ENCODE measurements around the gene CFAP74.
"Not testable (repeated sequence)": the region's sequence is repeated elsewhere in the genome, so short reads cannot be mapped to it uniquely, and the experiment has no call there.

Gene CFAP74

DNA sequence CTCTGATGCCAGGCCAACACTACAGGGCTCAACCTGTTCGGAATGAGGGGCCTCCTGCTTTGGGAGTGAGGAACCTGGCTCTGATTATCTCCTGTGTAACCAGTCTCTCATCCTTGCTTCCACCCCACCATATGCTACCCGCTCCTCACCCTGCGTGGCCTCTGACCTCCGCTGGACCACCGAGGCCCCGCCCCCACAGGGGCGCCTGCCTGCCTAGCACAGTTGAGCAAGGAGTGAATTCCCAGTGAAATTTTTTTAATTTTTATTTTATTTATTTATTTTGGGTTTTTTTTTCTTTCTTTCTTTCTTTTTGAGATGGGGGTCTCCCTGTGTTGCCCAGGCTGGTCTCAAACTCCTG lies 110.8 kb downstream of the CFAP74 start:
- DNase-seq = no peak

DNA sequence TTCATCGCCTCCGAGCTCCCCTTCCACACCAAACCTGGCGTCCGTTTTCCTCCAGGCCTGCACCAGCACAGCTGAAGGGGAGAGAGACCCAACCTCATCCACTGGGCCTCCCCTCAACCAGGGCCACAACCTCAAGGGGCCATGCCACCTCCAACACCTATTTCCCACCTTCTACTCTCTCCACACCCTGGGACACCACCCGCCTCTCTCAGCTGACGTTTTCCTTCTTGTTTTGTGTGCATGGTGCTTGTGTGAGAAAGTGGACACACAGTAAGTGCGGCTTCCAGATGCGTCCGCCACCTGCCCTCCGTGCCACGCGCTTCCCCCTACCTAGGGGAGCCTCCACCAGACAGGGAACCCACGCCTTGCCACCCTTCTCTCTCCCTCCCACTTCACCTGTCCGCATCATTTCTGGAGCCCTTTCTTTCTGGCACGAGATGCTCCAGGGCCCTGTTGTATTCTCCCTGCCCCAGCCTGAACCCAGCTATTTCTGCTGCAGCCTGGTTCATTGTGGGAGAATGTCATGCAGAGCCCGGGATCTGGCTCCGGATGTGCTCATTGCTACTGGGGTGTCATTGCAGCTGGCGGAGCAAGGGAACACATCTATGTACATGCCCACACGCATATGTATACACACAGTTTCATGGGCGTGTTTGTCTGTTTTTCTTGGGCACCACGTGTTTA lies 111.4 kb downstream of the CFAP74 start:
- DNase-seq = no peak

DNA sequence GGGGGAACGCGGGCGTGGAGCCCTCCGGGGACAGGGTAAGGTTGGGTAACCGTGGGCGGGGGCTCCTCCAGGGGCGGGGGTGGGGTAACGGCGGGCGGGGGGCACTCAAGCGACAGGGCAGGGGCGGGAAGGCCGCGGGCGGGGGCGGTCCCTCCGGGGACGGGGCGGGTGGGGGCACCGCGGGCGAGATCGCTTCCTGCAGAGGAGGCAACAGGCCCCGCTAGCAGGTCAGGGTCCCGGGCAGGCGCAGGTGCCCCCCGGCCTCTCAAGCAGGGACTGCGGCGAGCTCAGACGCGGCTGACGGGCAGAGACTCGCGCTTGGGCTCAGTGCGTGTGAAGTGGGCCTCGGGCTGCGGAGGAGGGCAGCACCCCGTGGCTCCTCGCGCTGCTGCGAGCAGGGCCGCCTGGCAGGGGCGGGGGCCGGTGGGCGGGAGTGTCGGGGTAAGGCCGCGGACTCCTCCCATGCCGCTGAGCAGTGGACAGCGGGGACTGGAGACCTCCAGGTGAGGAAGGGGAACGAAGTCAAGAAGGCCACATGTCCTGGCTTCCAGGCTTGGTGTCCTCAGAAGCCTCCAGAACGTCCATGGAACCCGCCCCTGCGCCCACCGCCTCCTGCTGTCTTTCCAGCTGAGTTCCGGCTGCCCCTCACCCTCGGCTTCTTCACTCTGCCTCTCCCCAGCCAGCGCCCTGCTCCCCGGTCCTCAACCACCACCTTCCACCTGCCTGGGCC lies 112.1 kb downstream of the CFAP74 start:
- DNase-seq = peak; percentile 83

DNA sequence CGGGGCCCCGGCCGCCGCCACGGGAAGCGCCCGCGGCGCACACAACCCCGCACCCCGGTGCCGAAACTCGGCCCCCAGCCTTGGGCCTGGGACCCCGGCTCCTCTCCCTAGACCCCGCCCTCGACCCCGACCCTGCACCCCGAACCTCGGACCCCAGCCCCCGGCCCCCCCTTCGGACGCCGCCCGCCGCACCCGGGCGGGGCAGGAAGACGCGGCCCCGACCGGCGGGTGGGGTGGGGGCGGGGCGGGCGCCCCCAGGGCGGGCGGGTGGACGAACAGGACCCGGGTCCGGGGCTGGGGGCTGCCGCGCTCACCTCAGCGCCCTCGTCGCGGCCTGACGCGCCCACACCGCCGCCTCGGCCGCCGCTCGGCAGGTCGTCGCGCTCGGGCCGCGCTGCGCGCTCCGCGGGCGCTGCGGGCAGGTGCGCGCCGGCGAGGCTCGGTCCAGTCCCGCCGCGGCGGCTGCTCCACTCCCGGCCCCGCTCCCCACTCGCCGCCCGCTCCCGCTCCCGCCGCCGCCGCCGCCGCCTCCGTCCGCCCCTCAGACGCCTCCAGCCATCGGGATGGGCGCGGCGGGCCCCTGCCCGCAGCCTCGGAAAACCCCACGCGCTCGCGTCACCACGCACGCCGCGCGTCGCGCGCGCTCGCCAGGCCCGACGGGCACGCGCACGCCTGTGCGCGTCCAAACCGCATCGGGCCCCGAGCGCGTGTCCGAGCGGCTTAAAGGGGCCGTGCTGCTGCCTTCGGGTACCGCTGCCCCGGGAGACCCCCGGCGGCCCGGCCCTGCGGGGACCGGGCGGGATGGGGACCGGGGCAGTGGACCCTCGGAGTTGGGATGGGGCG lies 112.9 kb downstream of the CFAP74 start, which contains the start of gene GNB1:
GNB1 (minus strand) TSS at position 582 of the 843 bp plus-strand sequence. CDS start 65,634 bp downstream, outside the sequence.
- peak; percentile 83 for DNase-seq

DNA sequence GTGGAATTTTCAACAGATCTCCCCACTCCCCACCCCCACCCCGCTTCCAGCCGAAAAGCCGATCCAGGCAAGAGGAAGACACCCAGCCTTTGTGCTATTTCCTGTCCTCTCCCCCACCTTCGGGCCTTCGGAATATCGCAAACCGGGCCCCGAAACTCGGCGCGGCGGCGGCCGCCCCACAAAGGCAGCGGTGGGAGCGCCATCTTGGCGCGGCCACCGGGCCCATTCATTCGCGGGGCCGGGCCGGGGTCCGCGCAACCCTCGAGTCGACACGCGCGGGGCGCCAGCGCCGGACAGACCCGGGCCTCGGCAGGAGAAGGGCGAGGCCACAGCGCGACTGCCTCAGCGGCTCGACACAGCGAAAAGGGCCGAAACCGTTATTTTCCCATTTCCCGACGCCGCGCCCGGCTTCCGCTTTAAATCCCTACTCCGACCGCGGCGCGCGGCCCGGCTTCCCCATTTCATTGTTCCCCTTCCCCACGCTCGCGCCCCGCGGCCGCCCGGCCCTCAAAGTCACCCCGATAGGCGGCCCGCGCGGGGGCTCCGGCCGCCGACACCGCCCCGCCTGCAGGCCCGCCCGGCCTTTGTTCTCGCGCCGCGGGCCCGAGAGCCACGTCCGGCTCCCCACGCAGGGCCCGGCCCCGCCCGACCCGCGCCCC lies 113.6 kb downstream of the CFAP74 start:
- peak; percentile 52 for DNase-seq

DNA sequence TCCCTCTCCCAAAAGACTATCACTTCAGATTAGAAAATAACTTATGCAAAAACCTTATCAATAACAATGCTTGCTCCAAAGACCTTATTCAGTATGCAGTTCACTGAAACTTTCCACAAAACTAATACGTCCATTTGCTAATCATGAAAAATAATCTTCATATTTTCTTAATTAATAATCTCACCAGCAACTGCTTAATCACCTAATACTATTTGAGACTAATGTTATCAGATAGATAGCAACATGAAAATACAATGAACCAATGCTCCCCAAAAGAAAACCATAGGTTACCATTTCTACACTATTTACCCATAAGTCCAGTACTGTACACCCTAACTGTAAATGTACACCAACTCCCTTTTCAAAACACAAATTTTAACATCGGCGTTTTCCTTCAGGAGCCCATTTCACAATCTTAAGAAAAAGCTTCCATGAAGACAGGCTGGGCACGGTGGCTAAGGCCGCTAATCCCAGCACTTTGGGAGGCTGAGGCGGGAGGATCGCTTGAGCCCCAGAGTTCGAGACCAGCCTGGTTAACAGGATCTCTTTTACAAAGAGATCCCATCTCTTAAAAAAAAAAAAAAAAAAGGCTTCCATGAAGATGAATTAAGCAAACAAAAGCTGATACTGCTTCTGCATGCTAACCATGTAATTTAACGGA lies 114.4 kb downstream of the CFAP74 start:
- DNase-seq = no peak

DNA sequence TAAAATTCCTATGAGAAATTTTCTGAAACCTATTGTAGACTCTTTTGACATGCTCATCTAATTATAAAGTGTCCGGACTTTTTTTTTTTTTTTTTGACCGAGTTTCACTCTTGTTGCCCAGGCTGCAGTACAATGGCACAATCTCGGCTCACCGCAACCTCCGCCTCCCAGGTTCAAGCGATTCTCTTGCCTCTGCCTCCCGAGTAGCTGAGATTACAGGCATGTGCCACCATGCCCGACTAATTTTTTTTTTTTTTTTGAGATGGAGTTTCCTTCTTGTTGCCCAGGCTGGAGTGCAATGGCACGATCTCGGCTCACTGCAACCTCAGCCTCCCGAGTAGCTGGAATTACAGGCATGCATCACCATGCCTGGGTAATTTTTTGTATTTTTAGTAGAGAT lies 119.7 kb downstream of the CFAP74 start:
- not testable (repeated sequence) for DNase-seq

DNA sequence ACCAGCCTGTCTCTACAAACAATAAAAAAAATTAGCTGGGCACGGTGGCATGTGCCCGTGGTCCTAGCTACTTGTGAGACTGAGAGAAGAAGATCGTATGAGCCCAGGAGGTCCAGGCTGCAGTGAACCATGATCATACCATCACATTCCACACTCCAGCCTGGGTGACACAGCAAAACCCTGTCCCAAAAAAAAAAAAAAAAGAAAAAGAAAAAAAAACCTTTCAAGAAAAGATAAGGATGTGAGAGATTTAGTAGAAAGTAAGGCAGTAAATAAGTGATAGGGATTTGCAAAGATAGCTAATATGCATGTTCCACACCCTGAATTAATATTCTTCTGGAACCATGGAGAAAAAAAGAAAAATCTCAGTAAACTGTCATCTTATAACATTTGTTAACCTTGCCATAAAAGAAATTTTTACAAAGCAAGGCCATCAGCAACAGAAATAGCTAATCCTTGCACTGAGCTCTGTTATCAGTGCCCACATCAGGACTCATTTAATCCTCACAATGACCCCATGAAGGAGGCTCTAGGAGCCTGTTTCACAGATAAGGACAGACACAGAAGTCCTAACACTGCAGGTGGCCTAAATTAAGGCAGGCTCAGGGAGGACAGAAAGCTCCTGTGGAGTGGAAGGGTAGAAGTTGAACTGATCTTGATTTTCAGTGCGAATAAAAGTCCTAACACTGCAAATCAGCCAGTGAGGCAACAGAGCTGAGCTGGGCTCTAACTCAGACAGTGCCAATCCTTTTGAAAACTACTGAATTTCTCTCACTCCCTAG lies 120.3 kb downstream of the CFAP74 start:
- no peak for DNase-seq

DNA sequence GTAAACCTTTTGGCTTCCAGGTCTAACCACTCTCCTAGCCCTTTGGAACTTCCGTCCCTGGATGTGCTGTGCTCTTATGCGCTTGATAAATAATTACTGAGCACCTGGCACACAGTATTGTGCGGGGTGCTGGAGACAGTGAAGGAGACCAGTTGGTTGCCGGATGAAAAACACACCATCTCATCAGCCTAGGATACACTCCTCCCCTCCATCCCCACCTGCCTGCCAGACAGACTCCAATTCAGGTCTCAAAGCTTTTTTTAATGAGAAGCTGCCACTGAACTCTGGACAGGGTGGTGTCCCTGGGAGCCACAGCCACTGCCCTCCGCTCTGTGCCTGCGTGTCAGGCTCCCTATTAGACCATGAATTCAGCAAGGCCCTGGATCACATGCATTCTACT lies 121.9 kb downstream of the CFAP74 start:
- DNase-seq = no peak

DNA sequence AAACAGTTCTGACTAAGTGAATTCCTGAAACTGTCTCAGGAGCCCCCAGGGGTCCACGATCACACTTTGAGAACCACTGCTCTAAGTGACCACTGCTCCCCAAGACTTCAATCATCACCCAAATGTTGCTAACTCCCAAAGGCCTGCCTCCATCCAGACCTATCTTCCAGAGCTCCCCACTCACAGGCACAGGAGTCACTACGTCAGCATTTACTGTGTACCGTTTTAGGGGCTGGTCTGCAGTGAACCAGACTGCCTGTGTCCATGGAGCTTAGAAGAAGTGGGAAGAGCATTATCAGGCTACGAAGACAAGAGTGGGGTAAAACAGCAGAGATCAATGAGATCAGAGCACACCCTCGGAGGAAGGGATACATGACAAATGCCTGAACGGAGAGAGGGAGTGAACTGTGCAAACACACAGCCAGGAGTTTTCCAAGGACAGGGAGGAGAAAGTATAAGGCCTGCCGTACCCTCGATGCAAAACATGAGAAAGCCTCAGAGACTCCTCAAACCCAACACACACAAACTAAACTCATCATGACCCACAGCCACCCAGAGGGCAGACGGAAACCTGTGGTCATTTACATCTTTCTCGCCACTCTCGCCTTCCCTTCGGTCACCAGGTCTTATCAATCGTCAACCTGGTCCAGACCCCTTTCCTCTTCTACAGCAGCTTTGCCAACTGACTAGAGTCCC lies 122.8 kb downstream of the CFAP74 start:
- DNase-seq = no peak

DNA sequence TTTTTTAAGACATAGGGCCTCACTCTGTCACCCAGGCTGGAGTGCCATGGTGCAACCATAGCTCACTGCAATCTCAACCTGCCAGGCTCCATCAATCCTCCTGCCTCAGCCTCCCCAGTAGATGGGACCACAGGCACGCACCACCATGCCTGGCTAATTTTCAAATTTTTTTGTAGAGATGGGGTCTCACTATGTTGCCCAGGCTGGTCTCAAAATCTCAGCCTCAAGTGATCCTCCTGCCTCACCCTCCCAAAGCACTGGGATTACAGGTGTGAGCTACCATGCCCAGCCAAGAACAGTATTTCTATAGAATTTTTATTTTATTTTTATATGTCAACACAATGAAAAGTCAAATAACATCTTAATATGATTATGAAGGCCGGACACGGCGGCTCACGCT lies 123.6 kb downstream of the CFAP74 start:
- DNase-seq = no peak

DNA sequence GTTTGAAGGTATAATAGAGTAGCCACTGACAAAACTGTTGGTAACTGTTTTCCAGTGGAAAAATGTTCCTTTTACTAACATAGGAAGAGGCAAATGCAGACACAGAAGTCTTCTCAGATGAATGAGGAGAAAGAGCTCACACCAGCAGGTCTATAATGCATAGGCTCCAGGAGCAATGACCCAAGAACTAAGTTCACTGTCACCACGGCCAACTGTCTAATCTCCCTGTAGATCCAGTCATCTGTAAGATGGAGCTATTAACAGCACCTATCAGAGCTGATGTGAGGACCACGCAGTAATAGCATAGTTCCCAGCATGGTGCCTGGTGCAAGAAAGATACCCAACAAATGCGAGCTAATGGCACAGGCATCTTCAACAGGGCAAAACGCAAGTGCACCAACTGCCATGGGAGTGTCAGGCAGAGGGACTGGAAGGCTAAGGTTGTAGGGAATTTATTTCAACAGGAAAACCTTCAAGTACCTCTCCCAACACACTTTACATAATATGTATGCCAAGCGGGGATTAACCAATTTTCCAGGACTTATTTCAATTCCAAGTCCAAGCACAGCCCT lies 125.6 kb downstream of the CFAP74 start:
- DNase-seq = no peak

DNA sequence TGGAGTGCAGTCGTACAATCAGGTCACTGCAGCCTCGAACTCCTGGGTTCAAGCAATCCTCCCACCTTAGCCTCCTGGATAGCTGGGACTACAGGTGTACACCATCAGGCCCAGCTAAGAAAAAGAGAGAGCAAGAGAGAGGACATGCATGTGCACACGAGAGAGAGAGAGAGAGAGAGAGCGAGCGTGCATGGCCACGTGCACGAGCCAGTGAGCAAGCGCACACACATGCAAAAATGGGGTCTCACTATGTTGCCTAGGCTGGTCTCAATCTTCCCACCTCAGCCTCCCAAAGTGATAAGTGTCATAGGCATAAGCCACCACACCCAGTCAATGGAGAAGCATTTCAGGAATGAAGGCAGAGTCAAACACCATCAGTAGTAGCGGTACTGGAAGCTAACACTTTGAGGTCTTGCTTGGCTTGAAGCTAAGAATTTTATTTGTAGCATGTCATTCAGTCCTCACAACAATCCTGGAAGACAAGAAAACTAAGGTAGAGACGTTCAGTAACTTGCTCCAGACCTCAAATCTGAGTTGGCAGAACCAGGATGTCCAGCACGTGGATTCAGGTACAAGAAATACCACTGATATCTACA lies 127.2 kb downstream of the CFAP74 start:
- DNase-seq = no peak

DNA sequence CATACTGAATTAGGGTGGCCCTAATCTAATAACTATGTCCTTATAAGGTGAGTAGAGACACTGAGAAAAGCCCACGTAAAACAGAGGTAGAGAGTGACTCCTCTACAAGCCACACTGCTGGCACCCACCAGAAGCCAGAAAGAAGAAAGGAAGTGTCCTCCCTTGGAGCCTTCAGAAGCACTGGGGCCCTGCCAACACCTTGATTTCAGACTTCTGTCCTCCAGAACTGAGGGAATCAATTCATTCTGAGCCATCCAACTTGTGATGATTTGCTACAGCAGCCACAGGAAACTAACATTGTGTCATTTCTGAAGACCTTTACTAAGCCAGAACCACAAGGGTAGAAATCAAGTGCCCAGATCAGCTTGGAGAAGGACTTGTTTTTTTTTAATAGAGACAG lies 127.7 kb downstream of the CFAP74 start:
- no peak for DNase-seq

DNA sequence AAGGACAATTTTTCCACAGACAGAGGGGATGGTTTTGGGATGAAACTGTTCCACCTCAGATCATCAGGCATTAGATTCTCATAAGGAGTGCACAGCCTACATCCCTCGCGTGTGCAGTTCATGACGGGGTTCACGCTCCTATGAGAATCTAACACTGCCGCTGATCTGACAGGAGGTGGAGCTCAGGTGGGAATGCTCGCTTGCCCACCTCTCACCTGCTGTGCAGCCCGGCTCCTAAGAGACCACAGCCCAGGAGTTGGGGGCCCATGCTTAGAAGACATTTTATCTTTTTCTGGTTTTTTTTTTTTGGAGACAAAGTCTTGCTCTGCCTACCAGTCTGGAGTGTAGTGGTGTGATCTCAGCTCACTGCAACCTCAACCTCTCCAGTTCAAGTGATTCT lies 128.7 kb downstream of the CFAP74 start:
- no peak for DNase-seq

DNA sequence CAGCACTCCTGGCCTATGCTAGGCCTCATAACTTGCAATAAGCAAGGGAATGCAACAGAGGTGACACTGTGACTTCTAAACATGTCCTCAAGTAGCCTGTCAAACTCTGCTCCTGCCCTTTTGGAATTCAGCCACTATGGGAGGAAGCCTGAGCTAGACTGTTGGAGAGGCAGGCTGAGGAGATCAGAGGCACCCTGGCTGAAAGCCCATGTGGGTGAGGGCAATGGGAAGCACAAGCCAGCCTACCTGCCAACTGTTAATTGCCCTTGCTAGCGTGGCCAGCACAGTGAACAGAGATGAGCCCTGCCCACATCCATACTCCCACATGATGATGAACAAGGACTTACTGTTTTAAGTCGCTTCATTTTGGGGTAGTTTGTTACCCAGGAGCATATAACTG lies 130.4 kb downstream of the CFAP74 start:
- no peak for DNase-seq

DNA sequence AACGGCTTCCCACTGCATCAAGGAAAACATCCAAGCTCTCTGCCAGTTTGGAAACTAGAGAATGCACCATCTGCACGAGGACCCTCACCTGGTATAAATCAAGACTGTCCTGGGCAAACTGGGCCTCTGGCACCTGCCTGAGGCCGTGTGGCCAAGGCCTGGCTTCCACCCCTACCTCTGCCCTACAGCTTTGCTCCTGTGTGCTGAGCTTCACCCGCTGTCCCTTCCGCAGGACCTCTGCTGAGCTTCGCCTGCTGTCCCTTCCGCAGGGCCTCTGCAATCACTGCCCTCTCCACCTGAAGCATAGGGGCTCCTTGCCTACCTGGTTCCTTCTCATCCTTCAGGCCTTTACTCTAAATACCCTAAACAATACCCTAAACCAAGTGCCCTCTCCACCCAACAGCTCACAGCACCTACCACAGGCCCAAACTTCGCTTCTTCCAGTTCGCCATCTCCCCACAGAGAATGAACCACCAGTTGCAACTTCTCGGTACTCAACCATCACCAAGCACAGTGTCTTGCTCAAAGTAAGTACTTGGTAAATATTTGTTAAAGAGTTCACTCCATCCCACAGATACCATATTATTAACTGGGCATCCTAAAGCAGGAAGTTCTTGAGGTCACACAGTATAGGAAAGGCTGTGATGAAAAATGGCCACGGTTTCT lies 131.1 kb downstream of the CFAP74 start:
- no peak for DNase-seq
